H1 (cell line): Measurements from ENCODE around the gene ZNF528. TPM values are rescaled to one million over a fixed set of nuclear protein-coding genes. Genes with fewer than 3 reads are reported as not detected.

Experiments
- CTCF ChIA-PET: fragments of 300-600 bp; sonication (Branson Sonifier 250); formaldehyde crosslinking; loops from one replicate; lab custom pipeline; 2021; ENCODE audit not compliant: partially characterized antibody; lab: Charles Lee
- POLR2A ChIA-PET: fragments of 300-600 bp; sonication (Branson Sonifier 250); formaldehyde crosslinking; loops from one replicate; lab custom pipeline; 2021; ENCODE audit warnings: inconsistent platforms; ENCODE audit not compliant: partially characterized antibody; lab: Charles Lee
- DNase-seq, 2 experiments: peaks; one replicate each; pipeline versions ENCODE4 v3.0.0 to v3.0.0-alpha.2; 2010 to 2022; ENCODE audit warnings: low spot score in 2 of 2, low read depth in 1 of 2, mixed read lengths in 1 of 2
- FAIRE-seq: peaks from 2 replicates; lab custom pipeline; 2011; peaks lifted over from hg19 to GRCh38; lab: Jason Lieb, UNC
- H2AFZ ChIP-seq: 2 replicates; pipeline ENCODE4 v1.8.1; 2012; ENCODE audit warnings: low read length, inconsistent platforms
- H2AK5ac ChIP-seq: 2 replicates; pipeline ENCODE4 v1.6.1; 2013; ENCODE audit warnings: low read depth, low read length
- H2BK120ac ChIP-seq: replicated peaks from 2 replicates; pipeline ENCODE3; 2013; ENCODE audit warnings: low read depth, low read length, inconsistent platforms
- H2BK12ac ChIP-seq: 2 replicates; pipeline ENCODE4 v1.6.1; 2013; ENCODE audit warnings: low read depth, low read length
- H2BK15ac ChIP-seq: 2 replicates; pipeline ENCODE4 v1.6.1; 2013; ENCODE audit warnings: low read length
- H2BK20ac ChIP-seq: 2 replicates; pipeline ENCODE4 v1.6.1; 2013; ENCODE audit warnings: low read length
- H2BK5ac ChIP-seq: 2 replicates; pipeline ENCODE4 v1.6.1; 2013; ENCODE audit warnings: low read depth, low read length
- H3K14ac ChIP-seq: 2 replicates; pipeline ENCODE4 v1.6.1; 2013; ENCODE audit warnings: inconsistent platforms; ENCODE audit not compliant: insufficient read length
- H3K18ac ChIP-seq: 2 replicates; pipeline ENCODE4 v1.6.1; 2013; ENCODE audit warnings: low read length; ENCODE audit errors: extremely low read depth
- H3K23ac ChIP-seq: 2 replicates; pipeline ENCODE4 v1.6.1; 2013; ENCODE audit warnings: inconsistent platforms; ENCODE audit not compliant: insufficient read length
- H3K23me2 ChIP-seq: 2 replicates; pipeline ENCODE4 v1.6.1; 2013; ENCODE audit warnings: low read depth, low read length
- H3K27ac ChIP-seq: 2 replicates; pipeline ENCODE4 v1.6.1; 2011; ENCODE audit warnings: low read depth, low read length, inconsistent platforms
- H3K27me3 ChIP-seq, 4 experiments: replicated peaks in 1 of 4; 1 replicate in 1 of 4; 2 replicates in 3 of 4; pipeline versions ENCODE4 v1.6.1 to v1.8.1; 2011 to 2013; ENCODE audit warnings: low read length in 3 of 4, mild to moderate bottlenecking in 3 of 4, inconsistent platforms in 2 of 4, mixed read lengths in 2 of 4, moderate library complexity in 1 of 4; ENCODE audit not compliant: control insufficient read depth in 3 of 4, insufficient read depth in 3 of 4; ENCODE audit errors: extremely low read depth in 1 of 4
- H3K36me3 ChIP-seq, 4 experiments: 2 replicates each; pipeline versions ENCODE4 v1.6.1 to v1.8.1; 2011 to 2013; ENCODE audit warnings: mild to moderate bottlenecking in 4 of 4, low read length in 3 of 4, moderate library complexity in 2 of 4, control low read depth in 1 of 4, inconsistent platforms in 1 of 4; ENCODE audit not compliant: insufficient read depth in 4 of 4, control insufficient read depth in 2 of 4
- H3K4ac ChIP-seq: replicated peaks from 2 replicates; pipeline ENCODE3; 2013; ENCODE audit warnings: low read length, low read depth, mixed read lengths, inconsistent platforms; ENCODE audit not compliant: insufficient read length
- H3K4me1 ChIP-seq, 4 experiments: replicated peaks in 1 of 4; 1 replicate in 1 of 4; 2 replicates in 3 of 4; pipeline versions ENCODE4 v1.6.1 to v1.8.1; 2011 to 2013; ENCODE audit warnings: low read length in 3 of 4, inconsistent platforms in 2 of 4, mixed read lengths in 1 of 4; ENCODE audit not compliant: insufficient read depth in 4 of 4, control insufficient read depth in 3 of 4
- H3K4me2 ChIP-seq, 2 experiments: 2 replicates each; pipeline versions ENCODE4 v1.6.1 to v1.8.1; 2011 to 2013; ENCODE audit warnings: low read depth in 2 of 2, low read length in 2 of 2, control low read depth in 1 of 2, inconsistent platforms in 1 of 2, mild to moderate bottlenecking in 1 of 2; ENCODE audit not compliant: insufficient read depth in 1 of 2
- H3K4me3 ChIP-seq, 4 experiments: fragments of 200-600, 300-600 bp in 1 of 4; sonication (generic), shearing (Covaris generic), sonication (Bioruptor Twin) in 1 of 4; 2 replicates each; pipeline versions ENCODE4 v1.5.1 to v1.8.1; 2011 to 2016; ENCODE audit warnings: low read length in 4 of 4, low read depth in 3 of 4, control low read depth in 2 of 4, inconsistent platforms in 2 of 4, mild to moderate bottlenecking in 2 of 4, mixed read lengths in 1 of 4, moderate library complexity in 1 of 4; ENCODE audit not compliant: insufficient read depth in 2 of 4; ENCODE audit errors: extremely low read depth in 1 of 4
- H3K56ac ChIP-seq: replicated peaks from 2 replicates; pipeline ENCODE3; 2013; ENCODE audit warnings: low read depth, mild to moderate bottlenecking, mixed read lengths, low read length, inconsistent platforms; ENCODE audit not compliant: insufficient read length
- H3K79me1 ChIP-seq: 2 replicates; pipeline ENCODE4 v1.6.1; 2013; ENCODE audit warnings: low read depth, low read length, control low read depth
- H3K79me2 ChIP-seq, 2 experiments: 2 replicates each; pipeline versions ENCODE4 v1.6.1 to v1.8.1; 2012 to 2013; ENCODE audit warnings: low read length in 2 of 2, mild to moderate bottlenecking in 2 of 2, inconsistent platforms in 1 of 2; ENCODE audit not compliant: insufficient read depth in 2 of 2, control insufficient read depth in 1 of 2
- H3K9ac ChIP-seq, 4 experiments: replicated peaks in 1 of 4; 1 replicate in 1 of 4; 2 replicates in 3 of 4; pipeline versions ENCODE4 v1.6.1 to v1.8.1; 2011 to 2013; ENCODE audit warnings: low read depth in 3 of 4, low read length in 3 of 4, control low read depth in 2 of 4, mild to moderate bottlenecking in 2 of 4, moderate library complexity in 2 of 4, inconsistent platforms in 1 of 4; ENCODE audit errors: extremely low read depth in 1 of 4
- H3K9me3 ChIP-seq, 2 experiments: 2 replicates each; pipeline versions ENCODE4 v1.6.1 to v1.8.1; 2012 to 2013; ENCODE audit warnings: mild to moderate bottlenecking in 2 of 2, moderate library complexity in 2 of 2, control low read depth in 1 of 2, inconsistent platforms in 1 of 2, low read depth in 1 of 2, low read length in 1 of 2, mixed read lengths in 1 of 2; ENCODE audit not compliant: insufficient read depth in 2 of 2
- H4K20me1 ChIP-seq, 2 experiments: replicated peaks in 1 of 2; 2 replicates each; pipeline versions ENCODE3 to v1.8.1; 2011 to 2013; ENCODE audit warnings: inconsistent platforms in 2 of 2, low read length in 2 of 2, mild to moderate bottlenecking in 1 of 2; ENCODE audit not compliant: insufficient read depth in 2 of 2, control insufficient read depth in 1 of 2
- H4K5ac ChIP-seq: 2 replicates; pipeline ENCODE4 v1.6.1; 2013; ENCODE audit warnings: low read length, low read depth, mixed read lengths, inconsistent platforms; ENCODE audit not compliant: insufficient read length
- H4K8ac ChIP-seq: 2 replicates; pipeline ENCODE4 v1.8.0; 2013; ENCODE audit warnings: mild to moderate bottlenecking, moderate library complexity, low read length, inconsistent platforms; ENCODE audit not compliant: insufficient read depth; ENCODE audit errors: extremely low read depth
- H4K91ac ChIP-seq: replicated peaks from 2 replicates; pipeline ENCODE3; 2013; ENCODE audit warnings: low read length, mixed read lengths, inconsistent platforms; ENCODE audit not compliant: insufficient read length
- KDM4A ChIP-seq: IDR thresholded peaks from one replicate; pipeline ENCODE4 v1.7.1; 2012; ENCODE audit warnings: low read depth, mild to moderate bottlenecking, moderate library complexity, low read length, inconsistent platforms; ENCODE audit not compliant: severe bottlenecking
- WGBS, 2 experiments: shearing (Covaris generic) in 1 of 2; methylation state at CpG; one replicate each; pipeline versions ENCODE4 v1.1.6 to v1.1.7; 2013 to 2015; ENCODE audit warnings: low lambda C conversion rate in 2 of 2, mixed read lengths in 2 of 2, inconsistent platforms in 1 of 2, low coverage in 1 of 2, missing lambda C conversion rate in 1 of 2; ENCODE audit not compliant: insufficient replicate concordance in 2 of 2, insufficient coverage in 1 of 2, insufficient read length in 1 of 2; ENCODE audit errors: extremely low coverage in 1 of 2, missing lambda C conversion rate in 1 of 2; 5-methylcytosine and 5-hydroxymethylcytosine counted together
- polyA plus RNA-seq, 7 experiments: library from polyadenylated mRNA; depleted of rRNA in 3 of 7; stranded (reverse) in 5 of 7; unstranded in 2 of 7; fragments of >200 nt in 5 of 7; fragments of 200-250 nt in 2 of 7; gene quantifications; 1 replicate in 5 of 7; 2 replicates in 1 of 7; 4 replicates in 1 of 7; pipeline versions ENCODE4 v1.2.1 to v1.2.3, GENCODE V29; 2011 to 2013; ENCODE audit warnings: missing spikeins in 2 of 7, mixed read lengths in 2 of 7
- total RNA-seq: library from RNA; stranded (reverse); fragmentation: NEBNext Ultra II Directional; extraction: Animal tissue kit (Norgen Biotek cat#: 25700); gene quantifications from 2 replicates; pipeline ENCODE4 v1.2.1, GENCODE V29; 2021
- TF ChIP-seq, protein P1 (sequence below), 3 experiments: IDR thresholded peaks; 1 replicate in 2 of 3; 2 replicates in 1 of 3; pipeline versions ENCODE4 v1.5.1 to v1.6.1; 2011; ENCODE audit warnings: low read length in 3 of 3, mild to moderate bottlenecking in 3 of 3, inconsistent platforms in 2 of 3, low read depth in 1 of 3, moderate library complexity in 1 of 3; ENCODE audit not compliant: insufficient read depth in 1 of 3; ENCODE audit errors: control extremely low read depth in 1 of 3

The ZNF528 gene
- total and polyA plus RNA-seq, 2 of the 8 experiments (the other 6 are each of a cell fraction or from before 2014, with no cell fraction given), result 0.58 to 4.2 TPM

DNA sequence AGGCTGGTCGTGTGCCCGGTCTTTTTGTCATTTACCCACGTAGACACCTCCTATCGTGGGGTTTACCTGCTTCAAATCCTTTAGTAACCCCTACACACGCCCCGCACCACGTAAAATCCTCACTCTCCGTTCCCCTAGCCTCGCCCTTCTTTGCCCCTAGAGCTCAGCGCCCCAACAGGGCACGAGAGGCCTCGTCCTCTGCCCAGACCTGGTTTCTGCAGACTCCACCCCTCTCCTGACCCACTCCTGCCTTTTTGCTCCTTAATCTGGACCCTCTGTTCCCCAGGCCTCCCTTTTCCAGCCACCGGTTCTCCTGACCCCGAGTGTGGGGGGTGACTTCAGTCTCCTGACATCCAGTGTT is 412 bp downstream of the ZNF528 start:
- H3K14ac ChIP-seq, result no peak overlapping the region
- no peaks in the 10 kb centered on the region for H3K27me3 ChIP-seq
- TF ChIP-seq, protein P1, sequence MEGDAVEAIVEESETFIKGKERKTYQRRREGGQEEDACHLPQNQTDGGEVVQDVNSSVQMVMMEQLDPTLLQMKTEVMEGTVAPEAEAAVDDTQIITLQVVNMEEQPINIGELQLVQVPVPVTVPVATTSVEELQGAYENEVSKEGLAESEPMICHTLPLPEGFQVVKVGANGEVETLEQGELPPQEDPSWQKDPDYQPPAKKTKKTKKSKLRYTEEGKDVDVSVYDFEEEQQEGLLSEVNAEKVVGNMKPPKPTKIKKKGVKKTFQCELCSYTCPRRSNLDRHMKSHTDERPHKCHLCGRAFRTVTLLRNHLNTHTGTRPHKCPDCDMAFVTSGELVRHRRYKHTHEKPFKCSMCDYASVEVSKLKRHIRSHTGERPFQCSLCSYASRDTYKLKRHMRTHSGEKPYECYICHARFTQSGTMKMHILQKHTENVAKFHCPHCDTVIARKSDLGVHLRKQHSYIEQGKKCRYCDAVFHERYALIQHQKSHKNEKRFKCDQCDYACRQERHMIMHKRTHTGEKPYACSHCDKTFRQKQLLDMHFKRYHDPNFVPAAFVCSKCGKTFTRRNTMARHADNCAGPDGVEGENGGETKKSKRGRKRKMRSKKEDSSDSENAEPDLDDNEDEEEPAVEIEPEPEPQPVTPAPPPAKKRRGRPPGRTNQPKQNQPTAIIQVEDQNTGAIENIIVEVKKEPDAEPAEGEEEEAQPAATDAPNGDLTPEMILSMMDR (IDR thresholded peaks at IDR 0.05; ENCODE audit: control extremely low read depth in 1 of 3, insufficient read depth in 1 of 3, low read depth in 1 of 3, low read length in 3 of 3), result peak in 1 of 3 experiments; percentile 23; a peak in 1 of 4 replicates
- TF ChIP-seq KDM4A, result no peak
- H2BK15ac ChIP-seq, result no peak overlapping the region
- H4K5ac ChIP-seq, result peak overlapping the region; percentile 27
- no peak overlapping the region for H2BK20ac ChIP-seq
- no peaks in the 10 kb centered on the region for H4K20me1 ChIP-seq
- H3K4me3 ChIP-seq, result peak overlapping the region; percentile 21 to 71 (median 64)
- H2AK5ac ChIP-seq, result no peak overlapping the region
- no peak overlapping the region for H2BK5ac ChIP-seq
- H4K91ac ChIP-seq, result no peak overlapping the region
- H3K9ac ChIP-seq, result peak overlapping the region in 3 of 4 experiments; percentile 45 to 62 (median 59); a peak in 5 of 7 replicates
- no peak overlapping the region for H3K23ac ChIP-seq
- FAIRE-seq, result no peak
- POLR2A ChIA-PET, result interaction anchor here (0.6 to 3.0 kb wide), 13 partner anchors 9 to 258 kb away, joined by 3 to 23 read pairs (median 4); partner anchors contain the start of genes ZNF578 and ZNF616
- H2BK120ac ChIP-seq, result no peak overlapping the region
- peaks cover 0 to 6% (median 2%) of the 10 kb centered on the region in 4 experiments; a peak in 2 of 8 replicates for H3K36me3 ChIP-seq
- peak overlapping the region; percentile 12 for H3K56ac ChIP-seq
- H3K23me2 ChIP-seq, result no peaks in the 10 kb centered on the region; the same call in 1 of the 2 replicates
- 0 out of 4 replicates have a peak, but pooled peaks cover 0 to 6% of the 10 kb centered on the region in 2 experiments for H3K79me2 ChIP-seq
- H3K79me1 ChIP-seq, result no peaks in the 10 kb centered on the region
- H3K9me3 ChIP-seq, result peaks cover 10 to 14% of the 10 kb centered on the region in 2 experiments
- no peak overlapping the region for H4K8ac ChIP-seq
- 0 out of 2 replicates have a peak overlapping the region, but pooled peaks have one; percentile 23 for H3K27ac ChIP-seq
- H3K4me1 ChIP-seq, result no peaks in the 10 kb centered on the region; a peak in 2 of 7 replicates
- peak overlapping the region; percentile 56 to 78 for H3K4me2 ChIP-seq
- no peak overlapping the region for H3K4ac ChIP-seq
- peak overlapping the region; percentile 82; the same call in 1 of the 2 replicates for H2AFZ ChIP-seq
- CTCF ChIA-PET, result interaction anchor here (0.5 to 2.4 kb wide), 9 partner anchors 11 to 383 kb away, joined by 3 to 7 read pairs (median 4); no protein-coding TSS in a partner anchor
- WGBS, 2 experiments, result 52 to 100% methylated on average over 5 to 14 of the region's 14 CpGs
- no peak overlapping the region for H2BK12ac ChIP-seq
- no peak for DNase-seq
- H3K18ac ChIP-seq, result no peak overlapping the region; the same call in 1 of the 2 replicates
